Left renal pelvis (tissue), 4 donors: Measurements from ENCODE around the gene RIMS3. TPM values are rescaled to one million over a fixed set of nuclear protein-coding genes. Genes with fewer than 3 reads are reported as not detected.

Experiments used
- DNase-seq, 4 donors: peaks; one replicate each; pipeline ENCODE4 v3.0.0-alpha.2; 2013; ENCODE audit warnings: low read depth in 4 of 4, low spot score in 3 of 4
- polyA plus RNA-seq, 4 donors: library from polyadenylated mRNA; unstranded; fragments of 120-200 nt; gene quantifications; one replicate each; pipeline ENCODE4 v1.2.1, GENCODE V29; 2013; ENCODE audit not compliant: insufficient read length in 4 of 4

RIMS3 gene
- polyA plus RNA-seq, 4 donors = 1.4 to 2.8 (median 1.6) TPM

DNA sequence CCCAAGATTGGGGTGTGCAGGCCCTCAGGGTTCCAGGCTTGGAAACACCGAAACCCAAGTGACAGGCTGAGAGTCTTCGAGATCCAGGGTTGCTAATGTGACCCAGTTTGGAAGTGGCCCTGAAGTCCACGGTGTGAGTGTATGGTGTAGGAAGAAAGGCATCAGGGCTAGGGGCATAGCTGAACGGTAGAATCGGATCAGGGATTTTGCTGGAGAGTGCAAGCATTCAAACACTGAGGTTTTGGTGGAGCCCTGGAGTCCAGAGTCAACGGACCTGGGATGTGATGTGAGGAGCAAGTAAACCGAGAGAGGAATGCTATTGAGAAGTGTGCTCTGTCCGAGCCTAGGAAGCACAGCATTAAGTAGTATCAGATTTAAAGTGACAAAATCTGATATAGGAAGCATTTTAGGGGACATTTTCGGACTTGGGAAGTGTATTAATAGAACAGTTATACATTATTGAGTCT lies 27.0 kb upstream of the RIMS3 start:
- no peak for DNase-seq

- DNase-seq = peak; percentile 94 to 99 (median 99)
These were observed 26.3 kb upstream of the RIMS3 start, which contains the start of gene NFYC for GRCh38 chr1:40691538-40692428. Gene NFYC (plus strand): TSS chr1:40691704. CDS start chr1:40738844, 47,140 bp downstream.

DNA sequence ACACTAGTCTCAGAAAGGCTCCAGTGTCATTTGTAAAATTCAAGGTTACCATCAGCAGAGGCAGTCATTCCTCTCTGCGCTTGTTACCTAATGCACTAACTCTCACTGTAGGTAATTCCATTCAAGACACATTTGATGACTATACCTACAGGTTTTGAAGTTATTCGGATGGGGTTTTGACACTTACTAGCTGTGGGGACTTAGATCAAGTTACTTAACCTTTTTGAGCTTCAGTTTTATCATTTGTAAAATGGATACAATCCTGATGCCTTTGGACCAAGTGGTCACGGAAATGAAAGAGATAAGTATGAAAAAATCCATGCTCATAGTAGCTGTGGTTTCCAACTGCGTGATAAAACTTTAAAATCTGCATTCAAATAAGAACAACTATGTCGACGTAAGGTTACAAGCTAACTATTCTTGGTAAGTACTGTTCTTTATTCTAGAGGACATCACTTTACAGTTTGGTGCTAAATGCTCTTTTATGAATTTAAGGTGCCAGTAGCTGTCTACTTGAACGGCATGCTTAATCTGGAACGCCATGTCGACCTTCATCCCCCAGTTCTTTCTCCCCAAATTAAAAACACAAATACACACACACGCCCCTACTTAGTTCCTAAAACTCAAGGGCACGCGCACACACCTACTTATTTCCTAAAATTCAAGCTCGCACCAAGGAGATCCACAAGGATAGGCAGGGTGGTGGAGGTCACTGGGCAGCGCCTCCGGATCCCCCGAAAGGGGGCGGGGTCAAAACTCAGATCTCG lies 25.5 kb upstream of the RIMS3 start:
- peak in 1 of 4 donors; percentile 12 for DNase-seq

GRCh38 chr1:40689737-40690136 lies 24.3 kb upstream of the RIMS3 start:
- no peak for DNase-seq

- DNase-seq = no peak
These were observed 22.2 kb upstream of the RIMS3 start for GRCh38 chr1:40687661-40688060.

GRCh38 chr1:40687059-40687458 lies 21.6 kb upstream of the RIMS3 start:
- DNase-seq = no peak

GRCh38 chr1:40684669-40685068 lies 19.2 kb upstream of the RIMS3 start:
- DNase-seq = no peak

DNA sequence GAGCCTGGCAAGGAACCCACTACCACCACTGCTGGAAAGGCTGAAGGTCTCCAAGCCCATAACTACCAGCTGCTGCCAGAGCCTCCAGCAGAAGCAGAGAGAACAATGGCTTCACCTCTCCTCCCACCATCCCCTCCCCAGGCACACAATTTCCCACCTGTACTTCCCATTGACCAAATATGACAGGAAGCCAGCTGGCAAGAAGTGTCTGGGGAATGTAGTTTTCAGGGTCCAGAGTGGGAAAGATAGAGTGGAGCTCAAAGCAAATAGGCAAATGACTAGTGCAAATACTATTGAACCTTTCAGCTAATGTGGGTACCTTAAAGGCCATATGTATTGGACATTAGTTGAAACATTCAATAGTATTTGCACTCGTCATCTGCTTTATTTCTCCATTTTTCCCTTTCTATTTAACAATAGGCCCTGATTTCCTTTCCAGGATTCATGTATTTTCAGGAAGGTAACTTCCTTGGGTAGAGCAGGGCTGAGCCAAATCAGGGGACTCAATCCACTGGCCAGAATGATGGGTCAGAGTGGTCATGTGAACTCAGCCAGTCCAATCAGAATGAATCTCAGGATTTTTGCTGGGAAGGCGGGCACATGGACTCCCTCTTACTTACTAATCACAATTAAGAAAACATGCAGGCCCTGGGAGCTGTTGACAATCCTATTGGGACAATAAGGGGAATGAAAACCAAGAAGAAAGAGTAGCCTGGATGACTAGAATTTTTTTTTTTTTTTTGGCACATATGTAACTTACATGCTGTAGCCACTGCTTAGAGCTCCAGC lies 13.9 kb upstream of the RIMS3 start:
- DNase-seq = no peak

- no peak for DNase-seq
These were observed 11.0 kb upstream of the RIMS3 start for GRCh38 chr1:40676501-40676900.

DNA sequence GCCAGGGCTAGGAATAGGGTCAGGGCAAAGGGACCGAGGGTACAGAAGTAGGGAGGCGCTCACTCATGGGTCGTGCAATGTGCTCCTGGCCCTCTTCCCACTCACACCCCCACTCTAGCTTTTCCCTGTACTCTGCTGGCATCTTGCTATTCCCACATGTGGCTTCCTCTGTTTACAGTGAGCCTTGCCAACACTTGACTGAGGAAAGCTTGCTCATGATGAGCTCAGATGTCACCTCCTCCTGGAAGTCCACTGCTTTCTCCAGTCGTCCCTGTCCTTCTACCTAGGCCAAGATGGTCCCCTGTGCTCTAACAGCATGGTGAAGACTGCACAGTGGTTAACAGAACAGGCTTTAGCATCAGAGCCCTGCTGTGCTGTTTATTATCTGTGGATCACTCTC lies 8.0 kb upstream of the RIMS3 start:
- DNase-seq = no peak

DNA sequence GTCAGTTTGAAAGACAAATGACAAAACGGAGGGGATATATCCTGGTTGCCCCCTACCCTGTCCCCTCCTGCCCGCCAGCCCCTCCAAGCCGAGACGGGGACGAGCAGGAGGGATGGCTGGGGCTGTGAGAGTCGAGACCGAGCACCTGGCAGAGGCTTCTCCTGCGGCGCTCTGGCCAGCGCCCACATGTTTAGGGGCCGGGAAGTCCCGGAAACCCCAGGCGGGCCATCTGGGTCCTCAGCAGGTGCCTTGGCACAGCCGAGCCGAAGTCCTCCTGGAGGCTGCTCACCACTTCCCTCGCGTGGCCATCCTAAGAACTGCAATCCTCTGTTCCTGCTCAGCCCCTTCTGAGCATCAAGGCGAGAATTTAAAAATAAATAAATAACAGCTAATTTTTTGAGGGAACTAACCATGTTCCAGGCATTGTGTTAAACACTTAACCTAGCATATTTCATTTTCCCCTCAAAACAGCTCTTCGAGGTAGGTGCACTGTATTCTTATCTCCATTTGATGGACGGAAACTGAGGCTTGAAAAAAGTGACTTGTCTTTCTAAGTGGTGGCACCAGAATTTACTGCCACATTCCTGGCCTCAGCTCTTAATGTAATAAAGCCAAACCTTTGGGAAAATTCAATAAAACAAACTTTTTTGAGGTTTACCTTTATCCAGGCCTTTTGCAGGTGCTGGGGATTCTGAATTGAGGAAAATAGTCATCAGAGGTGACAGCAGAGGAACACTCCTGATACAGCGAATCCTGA lies 3.5 kb upstream of the RIMS3 start:
- peak in 3 of 4 donors; percentile 35 to 41 (median 40) for DNase-seq

- DNase-seq = no peak
These were observed 691 bp downstream of the RIMS3 start for GRCh38 chr1:40664791-40665190.

- no peak for DNase-seq
These were observed 1.3 kb downstream of the RIMS3 start for GRCh38 chr1:40664167-40664537.

GRCh38 chr1:40663324-40664166 lies 1.9 kb downstream of the RIMS3 start:
- DNase-seq = no peak

- DNase-seq = no peak
These were observed 2.6 kb downstream of the RIMS3 start for GRCh38 chr1:40662864-40663263.

- DNase-seq = no peak
These were observed 3.3 kb downstream of the RIMS3 start for GRCh38 chr1:40662151-40662550.

- no peak for DNase-seq
These were observed 3.8 kb downstream of the RIMS3 start for GRCh38 chr1:40661678-40662077.

- no peak for DNase-seq
These were observed 5.9 kb downstream of the RIMS3 start for GRCh38 chr1:40659649-40659947.
